NCI-H446 (cell line): ENCODE measurements around the gene AMZ1.

Source experiments
- DNase-seq, 2 experiments: peaks; one replicate each; lab custom pipeline; 2025; lab: John Stamatoyannopoulos, UW

Gene AMZ1

DNA sequence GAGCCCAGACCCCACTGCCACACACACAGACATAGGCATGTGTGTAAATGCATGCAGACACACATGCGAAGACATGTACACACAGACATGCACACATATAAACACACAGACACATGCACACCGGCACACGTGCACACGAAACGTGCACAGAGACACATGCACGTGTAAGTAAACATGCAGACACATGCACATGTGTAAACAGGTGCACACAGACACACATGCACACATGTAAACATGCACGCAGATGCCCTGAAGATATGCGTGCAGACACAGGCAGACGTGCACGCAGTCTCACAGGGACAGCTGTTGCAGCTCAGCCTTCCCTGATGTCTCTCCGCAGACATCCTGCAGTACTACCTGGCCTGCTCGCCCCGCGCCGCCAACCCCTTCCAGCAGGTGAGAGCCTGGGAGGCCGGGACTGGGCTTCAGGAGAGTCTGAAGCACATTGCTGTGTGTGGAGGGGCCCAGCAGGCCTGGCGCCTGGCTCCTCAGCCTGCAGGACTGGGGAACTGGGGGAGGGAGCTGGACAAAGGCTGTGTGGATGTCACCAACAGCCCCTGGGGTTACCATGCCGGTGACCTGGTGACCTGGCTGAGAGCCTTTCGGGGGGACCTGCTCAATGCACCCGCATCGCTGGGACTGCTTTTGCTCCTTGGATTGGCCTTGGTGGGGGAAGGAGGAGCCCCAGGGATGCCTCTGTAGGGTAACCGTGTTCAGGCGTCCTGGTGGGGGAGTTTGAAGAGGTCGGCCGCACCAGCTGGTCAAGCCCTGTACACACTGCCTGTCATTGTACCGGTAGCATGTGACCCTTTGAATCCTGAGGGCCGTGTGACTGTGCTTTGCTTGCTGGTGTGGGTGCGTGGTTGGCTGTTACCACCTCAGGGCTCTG is 35.9 kb upstream of the AMZ1 start:
- DNase-seq = no peak

- no peak for DNase-seq
Measured at GRCh38 chr7:2652736-2653060, 35.3 kb upstream of the AMZ1 start.

DNA sequence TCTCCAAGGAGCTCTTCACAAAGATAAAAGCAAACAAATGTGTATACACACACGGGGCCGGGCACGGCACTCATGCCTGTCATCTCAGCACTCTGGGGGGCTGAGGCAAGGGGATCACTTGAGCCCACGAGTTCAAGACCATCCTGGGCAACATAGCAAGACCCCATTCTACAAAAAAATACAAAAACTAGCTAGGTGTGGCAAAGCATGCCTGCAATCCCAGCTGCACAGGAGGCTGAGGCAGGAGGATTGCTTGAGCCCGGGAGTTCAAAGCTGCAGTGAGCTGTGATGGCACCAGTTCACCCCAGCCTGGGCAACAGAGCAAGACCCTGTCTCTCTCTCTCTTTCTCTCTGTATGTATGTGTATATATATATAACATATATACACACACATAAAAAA is 33.9 kb upstream of the AMZ1 start:
- no peak for DNase-seq

DNA sequence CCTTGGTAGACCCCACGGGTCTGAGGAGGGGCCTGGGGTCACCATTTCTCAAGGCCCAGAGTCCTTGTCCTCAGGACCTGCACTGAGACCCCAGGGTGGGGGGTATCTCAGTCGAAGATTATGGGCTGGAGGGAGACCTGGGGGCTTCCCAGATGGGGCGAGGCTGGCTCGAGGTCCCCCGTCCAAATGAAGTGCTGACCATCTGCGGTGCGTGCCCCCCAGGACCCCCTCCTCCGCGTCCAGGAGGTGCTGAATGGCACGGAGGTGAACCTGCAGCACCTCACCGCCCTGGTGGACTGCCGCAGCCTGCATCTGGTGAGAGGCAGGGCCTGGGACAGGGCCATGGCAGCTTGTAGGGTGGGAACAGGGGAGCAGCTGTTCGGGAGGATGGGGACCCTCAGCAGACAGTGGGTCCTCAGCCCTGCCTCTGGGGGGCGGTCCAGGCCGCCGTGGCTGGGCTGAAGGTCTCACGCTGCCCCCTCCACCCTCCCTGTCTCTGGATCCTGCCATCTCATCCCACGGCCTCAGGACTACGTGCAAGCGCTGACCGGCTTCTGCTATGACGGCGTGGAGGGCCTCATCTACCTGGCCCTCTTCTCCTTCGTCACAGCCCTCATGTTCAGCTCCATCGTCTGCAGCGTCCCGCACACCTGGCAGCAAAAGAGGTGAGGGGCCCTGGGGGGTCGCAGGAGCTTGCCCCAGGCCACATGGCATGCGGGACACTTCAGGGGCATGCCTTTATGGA is 32.0 kb upstream of the AMZ1 start:
- no peak for DNase-seq

DNA sequence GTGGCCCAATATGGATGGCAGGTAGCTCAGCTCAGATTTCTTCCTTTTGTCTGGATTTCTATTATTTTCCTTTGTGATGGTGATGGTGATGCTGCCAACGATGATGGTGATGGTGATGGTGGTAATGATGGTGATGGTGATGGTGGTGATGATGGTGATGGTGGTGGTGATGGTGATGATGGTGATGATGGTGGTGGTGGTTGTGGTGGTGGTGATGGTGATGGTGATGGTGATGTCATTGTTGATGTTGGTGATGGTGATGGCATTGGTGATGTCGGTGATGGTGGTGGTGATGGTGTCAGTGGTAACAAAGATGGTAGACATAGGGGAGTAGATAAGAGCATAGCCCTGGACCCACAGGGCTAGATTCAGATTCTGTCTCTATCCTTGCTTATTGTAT is 30.8 kb upstream of the AMZ1 start:
- DNase-seq = no peak

- no peak for DNase-seq
Measured at GRCh38 chr7:2657920-2658671, 29.9 kb upstream of the AMZ1 start.

DNA sequence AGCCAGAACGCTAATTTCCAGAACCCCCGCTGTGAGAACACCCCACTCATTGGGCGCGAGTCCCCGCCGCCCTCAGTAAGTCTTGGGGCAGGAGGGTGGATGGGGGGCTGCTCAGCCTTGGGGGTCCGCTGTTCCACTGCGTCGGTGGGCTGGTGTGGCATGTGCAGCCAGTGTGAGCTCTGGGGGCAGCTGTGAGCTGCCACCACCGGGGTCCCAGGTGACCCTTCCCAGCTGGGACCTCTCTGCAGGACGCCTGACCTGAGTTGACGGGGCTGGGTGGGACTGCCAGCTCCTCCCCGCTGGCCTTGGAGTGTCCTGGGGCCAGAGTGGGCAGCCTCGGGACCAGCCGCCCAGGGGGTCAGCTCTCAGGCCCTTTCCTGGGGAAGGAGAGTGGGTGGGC is 29.1 kb upstream of the AMZ1 start:
- DNase-seq = no peak

GRCh38 chr7:2659556-2660358 is 28.2 kb upstream of the AMZ1 start:
- DNase-seq = no peak

DNA sequence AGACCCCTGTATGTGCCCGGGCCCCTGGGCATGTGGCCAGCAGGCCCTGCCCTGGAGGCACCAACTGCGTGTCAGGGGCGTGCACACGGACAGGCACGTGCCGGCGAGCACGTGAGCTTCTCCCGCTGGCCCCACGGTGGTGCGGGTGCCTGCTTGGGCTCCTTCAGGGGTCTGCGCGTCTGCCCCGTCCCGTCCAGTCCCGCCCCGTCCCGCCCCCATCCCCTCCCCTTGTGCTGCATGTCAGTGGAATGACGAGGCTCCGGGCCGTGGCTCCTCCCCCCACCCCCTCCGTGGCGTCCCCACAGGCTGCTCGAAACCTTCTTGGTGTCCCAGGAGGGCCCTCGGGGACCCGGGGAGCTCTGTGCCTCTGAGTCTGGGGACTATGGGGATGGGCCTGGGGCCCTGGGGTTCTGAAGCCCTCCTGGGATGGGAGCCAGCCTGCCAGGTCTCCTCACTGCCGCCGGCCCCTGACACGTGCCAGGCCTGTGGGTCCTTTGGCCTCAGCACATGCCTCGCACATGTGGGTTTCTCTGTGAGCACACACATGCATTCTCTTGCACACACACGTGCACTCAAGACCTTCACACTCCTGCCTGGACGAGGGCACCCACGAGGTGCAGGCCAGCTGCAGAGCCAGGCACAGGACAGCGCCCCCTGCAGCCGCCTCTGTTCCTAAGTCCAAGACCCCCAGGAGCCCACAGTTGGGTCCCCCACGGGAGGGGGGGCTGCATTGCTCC is 27.5 kb upstream of the AMZ1 start:
- DNase-seq = no peak

GRCh38 chr7:2661096-2661449 is 26.9 kb upstream of the AMZ1 start:
- no peak for DNase-seq

DNA sequence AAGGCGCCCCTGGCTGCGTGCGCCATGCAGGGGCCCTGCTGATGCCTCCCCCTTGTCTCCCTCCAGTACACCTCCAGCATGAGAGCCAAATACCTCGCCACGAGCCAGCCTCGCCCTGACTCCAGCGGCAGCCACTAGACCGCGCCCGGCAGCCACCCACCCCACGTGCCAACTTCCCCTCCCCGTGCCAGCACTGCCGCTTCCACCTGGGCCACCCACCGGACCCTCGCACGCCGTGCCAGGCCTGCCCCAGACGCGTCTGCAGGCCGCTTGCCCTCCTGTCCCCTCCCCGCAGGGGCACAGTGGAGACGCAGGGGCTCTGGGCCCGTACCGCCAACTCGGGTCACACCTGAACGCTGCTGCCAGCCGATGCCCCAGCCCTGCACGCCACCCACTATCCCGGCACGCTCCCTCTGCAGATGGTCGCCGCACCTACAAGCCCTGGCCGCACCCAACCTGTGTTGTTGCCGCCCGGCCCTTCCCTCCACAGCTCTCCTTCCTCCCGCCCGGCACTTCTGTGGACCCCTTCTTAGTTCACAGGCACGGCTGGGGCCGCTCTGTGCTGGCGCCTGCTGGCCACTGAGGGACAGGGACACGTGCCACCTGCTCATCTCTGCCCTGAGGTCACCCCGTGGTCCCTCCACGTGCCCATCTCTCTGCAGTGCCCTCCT is 26.3 kb upstream of the AMZ1 start:
- DNase-seq = no peak

- no peak for DNase-seq
Measured at GRCh38 chr7:2662273-2663120, 25.5 kb upstream of the AMZ1 start.

GRCh38 chr7:2663121-2663886 is 24.7 kb upstream of the AMZ1 start:
- no peak for DNase-seq

GRCh38 chr7:2663960-2664359 is 24.0 kb upstream of the AMZ1 start:
- no peak for DNase-seq

DNA sequence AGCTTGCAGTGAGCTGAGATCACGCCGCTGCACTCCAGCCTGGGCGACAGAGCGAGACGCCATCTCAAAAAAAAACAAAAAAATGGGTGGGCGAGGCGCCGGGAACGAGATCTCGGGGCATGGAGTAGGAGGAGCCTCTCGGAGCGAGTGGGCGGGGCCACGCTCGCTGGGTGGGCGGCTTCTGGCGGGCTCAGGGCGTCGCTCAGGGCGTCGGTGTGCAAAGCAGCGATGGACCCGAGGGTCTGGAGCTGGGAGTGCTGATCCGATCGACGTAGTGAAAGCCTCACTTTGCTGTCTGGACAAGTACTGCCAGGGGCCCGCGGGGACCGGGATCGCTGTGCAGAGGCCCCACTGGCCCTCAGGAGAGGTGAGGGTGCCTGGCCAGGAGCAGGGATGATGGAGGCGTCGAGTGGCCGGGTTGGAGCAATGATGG is 22.6 kb upstream of the AMZ1 start:
- DNase-seq = no peak

GRCh38 chr7:2666155-2666554 is 21.8 kb upstream of the AMZ1 start:
- no peak for DNase-seq

- DNase-seq = no peak
Measured at GRCh38 chr7:2666588-2667250, 21.3 kb upstream of the AMZ1 start.

DNA sequence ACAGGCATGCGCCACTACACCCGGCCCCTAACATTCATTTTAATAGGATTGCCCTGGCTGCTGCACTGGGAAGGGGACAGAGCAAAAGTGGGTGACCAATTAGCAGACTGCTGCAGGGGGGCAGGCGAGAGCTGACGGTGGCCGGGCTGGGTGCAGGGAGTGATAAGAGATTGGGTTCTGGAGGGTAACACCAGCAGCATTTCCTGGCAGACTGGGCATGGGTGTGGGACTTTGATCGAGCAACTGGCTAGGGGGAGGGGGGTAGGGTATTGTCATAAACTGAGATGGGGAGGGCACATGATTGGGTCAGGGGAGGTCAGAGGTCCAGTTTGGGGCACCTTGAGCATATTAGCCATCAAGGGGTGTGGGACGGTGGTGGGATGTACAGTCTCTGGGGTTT is 20.2 kb upstream of the AMZ1 start:
- no peak for DNase-seq

DNA sequence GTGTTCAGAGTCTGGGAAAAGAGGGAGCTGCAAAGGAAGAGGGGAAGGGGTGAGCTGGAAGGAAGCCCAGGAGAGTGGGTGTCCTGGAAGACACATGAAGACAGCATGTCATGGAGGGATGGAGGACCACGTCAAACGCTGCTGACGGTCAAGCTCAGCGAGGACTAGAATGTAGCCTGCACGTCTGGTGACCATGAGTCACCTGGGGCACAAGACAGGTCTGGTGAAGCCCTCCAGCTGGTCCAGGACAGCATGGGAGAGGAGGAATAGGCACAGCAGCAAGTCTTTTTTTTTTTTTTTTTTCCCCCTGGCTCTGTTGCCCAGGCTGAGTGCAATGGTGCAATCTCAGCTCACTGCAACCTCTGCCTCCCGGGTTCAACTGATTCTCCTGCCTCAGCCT is 19.6 kb upstream of the AMZ1 start:
- DNase-seq = no peak
